ENCODE data around the gene CENATAC.

DNA sequence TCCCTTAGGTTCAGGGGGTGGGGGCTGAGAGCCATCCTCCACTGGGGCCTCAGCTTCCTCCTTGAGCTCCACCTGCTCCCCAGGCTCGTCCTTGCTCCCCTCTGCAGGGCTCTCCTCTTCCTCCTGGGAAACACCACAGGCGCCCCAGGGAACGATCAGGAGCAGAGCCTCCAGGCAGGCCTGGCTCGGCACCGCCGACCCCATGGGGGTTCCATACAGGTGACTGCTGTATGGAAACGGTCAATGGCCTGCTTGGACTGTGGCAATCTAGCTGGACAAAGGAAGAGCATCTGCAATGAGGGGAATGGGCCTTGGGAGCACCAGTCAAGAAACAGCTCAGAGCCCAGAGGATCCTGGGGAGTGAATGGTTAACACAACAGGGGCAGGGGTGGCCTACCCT, 51.1 kb downstream of the CENATAC start:
- TF ChIP-seq POLR2A (IDR thresholded peaks at IDR 0.05) (no peak), CTCF (IDR thresholded peaks at IDR 0.05 in 4 of 5, conservative IDR thresholded peaks at IDR 0.05 in 1 of 5) (no peak)
